ENCODE results near the gene ADIPOQ. TPM values are rescaled to one million over a fixed set of nuclear protein-coding genes. Genes with fewer than 3 reads are reported as not detected.
"Not testable (repeated sequence)": the region's sequence is repeated elsewhere in the genome, so short reads cannot be mapped to it uniquely, and the experiment has no call there.

The ADIPOQ gene
- total RNA-seq, 1 donor from 2014 or later = 0.69 TPM

- TF ChIP-seq CTCF (IDR thresholded peaks at IDR 0.05; ENCODE audit: borderline replicate concordance) = no peak
- no peak for DNase-seq
- Histone ChIP-seq H3K27me3 (ENCODE audit: low read depth) (no peaks in the 10 kb centered on the region), H3K4me1 (peaks cover 7% of the 10 kb centered on the region), H3K4me3 (no peak overlapping the region), H3K27ac (replicated peaks) (no peak overlapping the region), H3K9me3 (replicated peaks) (no peaks in the 10 kb centered on the region), H3K36me3 (no peaks in the 10 kb centered on the region)
- intact Hi-C loops (cut with micrococcal nuclease) = no loop called here
These were observed 41.2 kb downstream of the ADIPOQ start for GRCh38 chr3:186883686-186884058.

DNA sequence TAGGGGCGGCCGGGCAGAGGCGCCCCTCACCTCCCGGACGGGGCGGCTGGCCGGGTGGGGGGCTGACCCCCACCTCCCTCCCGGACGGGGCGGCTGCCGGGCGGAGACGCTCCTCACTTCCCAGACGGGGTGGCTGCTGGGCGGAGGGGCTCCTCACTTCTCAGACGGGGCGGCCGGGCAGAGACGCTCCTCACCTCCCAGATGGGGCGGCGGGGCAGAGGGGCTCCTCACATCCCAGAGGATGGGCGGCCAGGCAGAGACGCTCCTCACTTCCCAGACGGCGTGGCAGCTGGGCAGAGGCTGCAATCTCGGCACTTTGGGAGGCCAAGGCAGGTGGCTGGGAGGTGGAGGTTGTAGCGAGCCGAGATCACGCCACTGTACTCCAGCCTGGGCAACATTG, 42.4 kb downstream of the ADIPOQ start:
- intact Hi-C loops (cut with micrococcal nuclease); H3K4me3 ChIP-seq; DNase-seq; H3K9me3 ChIP-seq (replicated peaks); H3K27me3 ChIP-seq (ENCODE audit: low read depth); H3K27ac ChIP-seq (replicated peaks); H3K36me3 ChIP-seq: not testable (repeated sequence)
- peaks cover 13% of the 10 kb centered on the region for H3K4me1 ChIP-seq

DNA sequence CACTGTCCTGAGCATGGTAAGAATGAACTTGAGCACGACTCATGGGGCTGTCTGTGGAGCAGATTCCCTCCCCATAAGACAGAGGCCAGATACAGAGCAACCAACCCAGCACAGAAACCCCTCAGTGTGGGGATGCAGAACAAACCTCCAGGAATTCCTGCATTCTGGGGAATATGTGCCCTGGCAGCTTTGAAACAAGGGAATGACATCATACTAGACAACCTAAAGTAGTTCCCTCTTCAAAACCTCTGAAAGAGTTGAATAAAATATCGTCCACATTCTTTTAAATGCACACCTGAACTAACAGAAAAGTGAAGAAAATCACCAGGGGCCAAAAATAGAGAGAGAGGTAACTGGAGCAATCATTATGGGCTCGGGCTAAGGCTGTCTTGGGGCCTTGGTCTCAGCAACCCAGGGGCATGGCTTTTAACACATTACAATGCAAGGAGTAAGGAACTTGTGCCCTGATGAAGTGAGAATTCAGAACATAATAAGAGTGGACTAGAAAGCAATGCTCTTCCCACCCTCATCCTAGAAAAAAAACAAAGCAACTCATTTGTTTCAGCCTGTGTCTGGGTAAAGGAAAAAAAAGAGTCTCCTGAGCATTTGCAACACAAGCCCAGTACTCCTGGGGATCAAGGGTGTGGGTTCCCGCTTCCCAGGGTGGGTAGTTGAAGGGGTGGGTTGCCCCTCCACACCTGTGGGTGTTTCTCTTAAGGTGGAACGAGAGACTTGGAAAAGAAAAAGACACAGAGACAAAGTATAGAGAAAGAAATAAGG, 43.9 kb downstream of the ADIPOQ start:
- DNase-seq = no peak
- H3K4me1 ChIP-seq = peaks cover 13% of the 10 kb centered on the region
- intact Hi-C loops (cut with micrococcal nuclease) = no loop called here
- TF ChIP-seq CTCF (IDR thresholded peaks at IDR 0.05; ENCODE audit: borderline replicate concordance) = no peak
- no peaks in the 10 kb centered on the region for H3K9me3 ChIP-seq (replicated peaks)
- no peak overlapping the region for H3K4me3 ChIP-seq
- no peak overlapping the region for H3K27ac ChIP-seq (replicated peaks)
- no peaks in the 10 kb centered on the region for H3K36me3 ChIP-seq
- no peaks in the 10 kb centered on the region for H3K27me3 ChIP-seq (ENCODE audit: low read depth)

- DNase-seq; H3K9me3 ChIP-seq (replicated peaks); H3K4me3 ChIP-seq; H3K36me3 ChIP-seq; intact Hi-C loops (cut with micrococcal nuclease); H3K27ac ChIP-seq (replicated peaks); H3K27me3 ChIP-seq (ENCODE audit: low read depth): not testable (repeated sequence)
- H3K4me1 ChIP-seq = peaks cover 13% of the 10 kb centered on the region
These were observed 45.0 kb downstream of the ADIPOQ start for GRCh38 chr3:186887507-186887938.

DNA sequence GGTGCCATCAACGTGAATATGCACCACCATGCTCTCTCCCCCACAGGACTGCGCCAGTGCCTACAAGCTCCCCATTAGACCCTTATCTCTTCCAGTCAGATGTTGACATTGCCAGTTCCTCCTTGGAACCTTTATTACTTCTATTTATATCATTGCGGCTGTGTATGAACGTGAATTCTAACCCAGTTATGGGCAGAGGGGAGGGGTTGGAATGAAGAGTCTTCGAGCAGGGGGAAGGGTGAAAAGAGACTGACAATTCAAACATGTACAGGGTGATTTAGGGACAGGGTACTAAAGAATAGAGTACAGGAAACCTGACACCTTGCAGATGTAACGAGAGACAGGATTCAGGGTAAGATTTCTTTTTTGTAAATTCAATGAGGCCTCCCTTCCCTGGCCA, 46.1 kb downstream of the ADIPOQ start:
- Histone ChIP-seq H3K27me3 (ENCODE audit: low read depth) (no peaks in the 10 kb centered on the region), H3K4me3 (no peak overlapping the region), H3K9me3 (replicated peaks) (no peaks in the 10 kb centered on the region), H3K36me3 (no peaks in the 10 kb centered on the region), H3K4me1 (peaks cover 13% of the 10 kb centered on the region), H3K27ac (replicated peaks) (peak overlapping the region; percentile 36)
- no peak for TF ChIP-seq CTCF (IDR thresholded peaks at IDR 0.05; ENCODE audit: borderline replicate concordance)
- no peak for DNase-seq
- intact Hi-C loops (cut with micrococcal nuclease) = no loop called here

DNA sequence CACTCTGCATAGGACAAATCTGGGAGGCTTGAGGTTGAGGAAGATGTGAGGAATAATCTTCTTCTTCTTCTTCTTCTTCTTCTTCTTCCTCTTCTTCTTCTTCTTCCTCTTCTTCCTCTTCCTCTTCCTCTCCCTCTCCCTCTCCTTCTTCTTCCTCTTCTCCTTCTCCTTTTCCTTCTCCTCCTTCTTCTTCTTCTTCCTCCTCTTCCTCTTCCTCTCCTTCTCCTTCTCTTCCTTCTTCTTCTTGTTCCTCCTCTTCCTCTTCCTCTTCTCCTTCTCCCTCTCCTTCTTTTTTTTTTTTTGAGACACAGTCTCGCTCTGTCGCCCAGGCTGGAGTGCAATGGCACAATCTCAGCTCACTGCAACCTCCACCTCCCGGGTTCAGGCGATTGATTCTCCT, 47.2 kb downstream of the ADIPOQ start:
- peaks cover 13% of the 10 kb centered on the region for H3K4me1 ChIP-seq
- DNase-seq; H3K27ac ChIP-seq (replicated peaks); H3K36me3 ChIP-seq; intact Hi-C loops (cut with micrococcal nuclease); H3K9me3 ChIP-seq (replicated peaks); H3K4me3 ChIP-seq; H3K27me3 ChIP-seq (ENCODE audit: low read depth): not testable (repeated sequence)

GRCh38 chr3:186890911-186891310, 48.4 kb downstream of the ADIPOQ start:
- Histone ChIP-seq H3K27me3 (ENCODE audit: low read depth) (no peaks in the 10 kb centered on the region), H3K27ac (replicated peaks) (no peak overlapping the region), H3K9me3 (replicated peaks) (no peaks in the 10 kb centered on the region), H3K4me1 (peaks cover 13% of the 10 kb centered on the region), H3K36me3 (no peaks in the 10 kb centered on the region), H3K4me3 (no peak overlapping the region)
- TF ChIP-seq CTCF (IDR thresholded peaks at IDR 0.05; ENCODE audit: borderline replicate concordance) = no peak
- intact Hi-C loops (cut with micrococcal nuclease) = no loop called here
- no peak for DNase-seq

GRCh38 chr3:186893071-186893470, 50.6 kb downstream of the ADIPOQ start:
- H3K27me3 ChIP-seq (ENCODE audit: low read depth); H3K36me3 ChIP-seq; intact Hi-C loops (cut with micrococcal nuclease); DNase-seq; H3K27ac ChIP-seq (replicated peaks); H3K4me1 ChIP-seq; H3K4me3 ChIP-seq; H3K9me3 ChIP-seq (replicated peaks): not testable (repeated sequence)

All from left ventricle myocardium inferior (tissue), 1 donor.